SK-N-SH treated with all-trans-retinoic acid at 6 μM for 48 hours (cell line): ENCODE results near the gene KIF15.

Experiments used
- PPARA ChIP-seq: fragments of 250-450 bp; sonication (Bioruptor Pico); IDR thresholded peaks from 2 replicates; pipeline ENCODE4 v1.5.0; 2020; ENCODE audit warnings: mild to moderate bottlenecking, borderline replicate concordance
- ZFP30 ChIP-seq: fragments of 450-650 bp; formaldehyde crosslinking; IDR thresholded peaks from 2 replicates; pipeline ENCODE4 v1.5.0; 2022; ENCODE audit warnings: mild to moderate bottlenecking, moderate library complexity
- ZNF70 ChIP-seq: fragments of 450-650 bp; formaldehyde crosslinking; IDR thresholded peaks from 2 replicates; pipeline ENCODE4 v1.5.0; 2020; ENCODE audit warnings: mild to moderate bottlenecking, moderate library complexity

- no peak for TF ChIP-seq PPARA (CRISPR knock-in tag)
- no peak for TF ChIP-seq ZNF70 (CRISPR knock-in tag)
- TF ChIP-seq ZFP30 (CRISPR knock-in tag): no peak
Measured at GRCh38 chr3:44885618-44886017, 124.0 kb downstream of the KIF15 start.
